Left hindlimb (tissue), 1 donor: ENCODE data around the gene FOSL1.
"Not testable (repeated sequence)": the region's sequence is repeated elsewhere in the genome, so short reads cannot be mapped to it uniquely, and the experiment has no call there.

Experiments used
- DNase-seq: peaks from one replicate; pipeline ENCODE4 v3.0.0-alpha.2; 2018

The FOSL1 gene

GRCh38 chr11:65852508-65853245 is 47.5 kb downstream of the FOSL1 start:
- DNase-seq: no peak

- no peak for DNase-seq
Observed at GRCh38 chr11:65851811-65852507, 48.2 kb downstream of the FOSL1 start.

GRCh38 chr11:65851083-65851579 is 49.1 kb downstream of the FOSL1 start:
- no peak for DNase-seq

GRCh38 chr11:65850217-65851082 is 49.7 kb downstream of the FOSL1 start:
- no peak for DNase-seq

- no peak for DNase-seq
Observed at GRCh38 chr11:65849771-65850216, 50.4 kb downstream of the FOSL1 start.

- no peak for DNase-seq
Observed at GRCh38 chr11:65849366-65849765, 50.8 kb downstream of the FOSL1 start.

GRCh38 chr11:65848693-65849092 is 51.5 kb downstream of the FOSL1 start:
- not testable (repeated sequence) for DNase-seq

- DNase-seq: no peak
Observed at GRCh38 chr11:65847746-65848145, 52.4 kb downstream of the FOSL1 start.

GRCh38 chr11:65844231-65844872 is 55.8 kb downstream of the FOSL1 start:
- no peak for DNase-seq

GRCh38 chr11:65843811-65844210 is 56.4 kb downstream of the FOSL1 start:
- no peak for DNase-seq

GRCh38 chr11:65842144-65842543 is 58.0 kb downstream of the FOSL1 start:
- no peak for DNase-seq
